Measurements from ENCODE around the gene MCTP2. TPM values are rescaled to one million over a fixed set of nuclear protein-coding genes. Genes with fewer than 3 reads are reported as not detected.

The MCTP2 gene
- total and polyA plus RNA-seq, 2 of the 8 experiments (the other 6 are each of a cell fraction or from before 2014, with no cell fraction given), result 3.4 to 4.5 TPM

DNA sequence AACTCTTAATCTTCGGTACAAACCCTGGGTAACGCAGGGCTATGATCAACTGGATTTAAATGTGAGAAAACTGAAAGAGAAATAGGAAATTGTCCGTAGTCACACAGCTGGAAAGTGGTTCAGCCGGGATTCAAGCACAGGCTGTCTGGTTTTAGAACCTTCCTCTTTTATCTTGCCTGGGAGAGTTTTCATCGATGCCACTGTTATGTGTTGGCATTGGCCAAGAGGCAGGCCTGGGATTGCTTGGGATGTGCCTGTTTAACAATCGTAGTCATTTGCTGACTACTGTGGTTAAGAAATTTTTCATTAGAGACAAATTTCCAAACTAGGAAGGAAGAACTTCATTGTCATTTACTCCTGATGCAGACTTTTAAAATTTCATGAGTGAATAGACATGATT lies 4.3 kb downstream of the MCTP2 start:
- no peaks in the 10 kb centered on the region for H3K36me3 ChIP-seq (ENCODE audit: control insufficient read depth in 2 of 4, insufficient read depth in 4 of 4, low read length in 3 of 4)
- no peak overlapping the region for H3K14ac ChIP-seq (ENCODE audit: insufficient read length)
- H2BK12ac ChIP-seq (ENCODE audit: low read depth, low read length), result no peak overlapping the region
- TF ChIP-seq EZH2 (IDR thresholded peaks at IDR 0.05; ENCODE audit: low read depth, low read length, severe bottlenecking) (no peak), SUZ12 (IDR thresholded peaks at IDR 0.05; ENCODE audit: low read length) (no peak), KDM1A (IDR thresholded peaks at IDR 0.05; ENCODE audit: borderline replicate concordance, low read length) (no peak), YY1 (IDR thresholded peaks at IDR 0.05; ENCODE audit: low read depth, low read length) (no peak)
- no peak overlapping the region for H2BK120ac ChIP-seq (replicated peaks; ENCODE audit: low read depth, low read length)
- H3K4ac ChIP-seq (replicated peaks; ENCODE audit: insufficient read length, low read depth, low read length), result no peak overlapping the region
- no peaks in the 10 kb centered on the region for H3K79me2 ChIP-seq (ENCODE audit: control insufficient read depth in 1 of 2, insufficient read depth in 2 of 2, low read length in 2 of 2)
- H3K23ac ChIP-seq (ENCODE audit: insufficient read length), result no peak overlapping the region
- H3K23me2 ChIP-seq (ENCODE audit: low read depth, low read length), result peaks cover 15% of the 10 kb centered on the region
- no peak for DNase-seq (ENCODE audit: low read depth in 1 of 2, low spot score in 2 of 2)
- peaks cover 0 to 9% (median 2%) of the 10 kb centered on the region in 4 experiments; a peak in 5 of 7 replicates for H3K27me3 ChIP-seq (replicated peaks in 1 of 4; ENCODE audit: control insufficient read depth in 3 of 4, extremely low read depth in 1 of 4, insufficient read depth in 3 of 4, low read length in 3 of 4)
- H3K9me3 ChIP-seq (ENCODE audit: insufficient read depth in 2 of 2, low read depth in 1 of 2, low read length in 1 of 2), result no peaks in the 10 kb centered on the region
- no peaks in the 10 kb centered on the region for H3K79me1 ChIP-seq (ENCODE audit: low read depth, low read length)
- no peak overlapping the region for H2AK5ac ChIP-seq (ENCODE audit: low read depth, low read length)
- FAIRE-seq, result no peak
- H3K4me3 ChIP-seq (ENCODE audit: extremely low read depth in 1 of 4, insufficient read depth in 2 of 4, low read depth in 3 of 4, low read length in 4 of 4), result no peak overlapping the region
- peaks cover 0 to 5% (median 0%) of the 10 kb centered on the region in 4 experiments; a peak in 3 of 7 replicates for H3K4me1 ChIP-seq (replicated peaks in 1 of 4; ENCODE audit: control insufficient read depth in 3 of 4, insufficient read depth in 4 of 4, low read length in 3 of 4)
- no peak overlapping the region for H3K56ac ChIP-seq (replicated peaks; ENCODE audit: insufficient read length, low read depth, low read length)
- H4K20me1 ChIP-seq (replicated peaks in 1 of 2; ENCODE audit: control insufficient read depth in 1 of 2, insufficient read depth in 2 of 2, low read length in 2 of 2), result no peaks in the 10 kb centered on the region
- no peak overlapping the region for H2BK15ac ChIP-seq (ENCODE audit: low read length)
- 94% methylated on average over 6 of the region's 6 CpGs; no CpG with 5 or more reads in 1 of the 2 experiments for WGBS, 2 experiments (ENCODE audit: extremely low coverage in 1 of 2, insufficient coverage in 1 of 2, insufficient read length in 1 of 2, insufficient replicate concordance in 2 of 2, low coverage in 1 of 2, low lambda C conversion rate in 2 of 2, missing lambda C conversion rate in 1 of 2)
- H4K5ac ChIP-seq (ENCODE audit: insufficient read length, low read depth, low read length), result no peak overlapping the region
- H2BK20ac ChIP-seq (ENCODE audit: low read length), result no peak overlapping the region
- H4K91ac ChIP-seq (replicated peaks; ENCODE audit: insufficient read length, low read length), result no peak overlapping the region
- H3K27ac ChIP-seq (ENCODE audit: low read depth, low read length), result no peak overlapping the region
- POLR2A ChIA-PET (ENCODE audit: partially characterized antibody), result no interaction called here
- H3K18ac ChIP-seq (ENCODE audit: extremely low read depth, low read length), result no peak overlapping the region
- H2AFZ ChIP-seq (ENCODE audit: low read length), result no peak overlapping the region
- H4K8ac ChIP-seq (ENCODE audit: extremely low read depth, insufficient read depth, low read length), result no peak overlapping the region
- no peak overlapping the region for H2BK5ac ChIP-seq (ENCODE audit: low read depth, low read length)
- H3K4me2 ChIP-seq (ENCODE audit: insufficient read depth in 1 of 2, low read depth in 2 of 2, low read length in 2 of 2), result no peak overlapping the region
- no peak overlapping the region for H3K9ac ChIP-seq (replicated peaks in 1 of 4; ENCODE audit: extremely low read depth in 1 of 4, low read depth in 3 of 4, low read length in 3 of 4)
- CTCF ChIA-PET (ENCODE audit: partially characterized antibody), result no interaction called here
